K562 (cell line): ENCODE results near the gene SORBS2. TPM values are rescaled to one million over a fixed set of nuclear protein-coding genes. Genes with fewer than 3 reads are reported as not detected.

Experiments used
- ATAC-seq: fragments of 200-7000 bp; cut with Tn5 transposase; 3 replicates; pipeline ENCODE4 v1.9.1; 2020; ENCODE audit warnings: moderate library complexity
- BruUV-seq: library from RNA; stranded (reverse); fragments of 400-500 nt; replicated peaks from 2 replicates; lab custom pipeline; 2021; lab: Mats Ljungman, UMichigan
- CTCF ChIA-PET: fragments of 300-600 bp; formaldehyde crosslinking; extraction: SDS; loops from one replicate; lab custom pipeline; 2021; ENCODE audit warnings: low intra/inter-chr PET ratio; lab: Yijun Ruan, JAX
- POLR2A ChIA-PET: fragments of 300-600, 350-650 bp; sonication (Branson Sonifier 250); formaldehyde crosslinking; extraction: SDS; loops from one replicate; lab custom pipeline; 2021; ENCODE audit warnings: antibody characterized with exemption, inconsistent platforms; lab: Yijun Ruan, JAX
- DNase-seq, 4 experiments: peaks; one replicate each; pipeline versions ENCODE4 v3.0.0 to v3.0.0-alpha.2; 2011 to 2018; ENCODE audit warnings: low spot score in 3 of 4, mixed read lengths in 3 of 4; ENCODE audit errors: extremely low read depth in 1 of 4
- FAIRE-seq: peaks from 2 replicates; lab custom pipeline; 2011; peaks lifted over from hg19 to GRCh38; lab: Jason Lieb, UNC
- H2AFZ ChIP-seq: 2 replicates; pipeline ENCODE4 v1.6.0; 2011; ENCODE audit warnings: low read depth, low read length, control low read depth, inconsistent platforms
- H3K27ac ChIP-seq: fragments of 200-600 bp; 3 replicates; pipeline ENCODE4 v1.8.0; 2011; ENCODE audit warnings: low read depth, mild to moderate bottlenecking, control low read depth, inconsistent platforms, low read length, moderate library complexity, mixed read lengths; ENCODE audit errors: extremely low read depth
- H3K27me3 ChIP-seq, 2 experiments: fragments of 300-600 bp in 1 of 2; 2 replicates in 1 of 2; 3 replicates in 1 of 2; pipeline versions ENCODE4 v1.6.0 to v1.8.0; 2011; ENCODE audit warnings: inconsistent platforms in 2 of 2, low read length in 2 of 2, mild to moderate bottlenecking in 1 of 2, mixed read lengths in 1 of 2, moderate library complexity in 1 of 2; ENCODE audit not compliant: control insufficient read depth in 2 of 2, insufficient read depth in 2 of 2
- H3K36me3 ChIP-seq: fragments of 300-600 bp; 3 replicates; pipeline ENCODE4 v1.8.0; 2011; ENCODE audit warnings: mild to moderate bottlenecking, low read length, inconsistent platforms; ENCODE audit not compliant: control insufficient read depth, insufficient read depth
- H3K4me1 ChIP-seq, 2 experiments: fragments of 200-600 bp in 1 of 2; replicated peaks in 1 of 2; 2 replicates in 1 of 2; 3 replicates in 1 of 2; pipeline versions ENCODE4 v1.5.1 to v1.8.0; 2011; ENCODE audit warnings: inconsistent platforms in 2 of 2, low read length in 2 of 2, mild to moderate bottlenecking in 1 of 2, mixed read lengths in 1 of 2, moderate library complexity in 1 of 2; ENCODE audit not compliant: control insufficient read depth in 2 of 2, insufficient read depth in 2 of 2
- H3K4me2 ChIP-seq: 2 replicates; pipeline ENCODE4 v1.6.1; 2011; ENCODE audit warnings: low read length, control low read depth, inconsistent platforms, mixed read lengths; ENCODE audit not compliant: insufficient read depth
- H3K4me3 ChIP-seq: fragments of 200-600 bp; sonication (generic), shearing (Covaris generic); 2 replicates; pipeline ENCODE4 v1.5.1; 2016; ENCODE audit warnings: control low read depth, inconsistent platforms
- H3K79me2 ChIP-seq: fragments of 200-600 bp; 3 replicates; pipeline ENCODE4 v1.8.0; 2011; ENCODE audit warnings: low read length, inconsistent platforms; ENCODE audit not compliant: control insufficient read depth, insufficient read depth
- H3K9ac ChIP-seq, 2 experiments: 2 replicates each; pipeline versions ENCODE4 v1.6.0 to v1.6.1; 2011; ENCODE audit warnings: low read depth in 2 of 2, low read length in 2 of 2, control low read depth in 1 of 2, inconsistent platforms in 1 of 2, mild to moderate bottlenecking in 1 of 2, mixed read lengths in 1 of 2; ENCODE audit not compliant: insufficient read depth in 1 of 2
- H3K9me1 ChIP-seq: one replicate; pipeline ENCODE4 v1.6.0; 2011; ENCODE audit warnings: inconsistent platforms, mild to moderate bottlenecking, low read length, moderate library complexity; ENCODE audit not compliant: control insufficient read depth, insufficient read depth
- H3K9me3 ChIP-seq: replicated peaks from 2 replicates; pipeline ENCODE4 v1.5.1; 2011; ENCODE audit warnings: low read depth, low read length, inconsistent platforms; ENCODE audit not compliant: control insufficient read depth, insufficient read depth
- H4K20me1 ChIP-seq: replicated peaks from 2 replicates; pipeline ENCODE4 v1.6.1; 2011; ENCODE audit warnings: low read length, inconsistent platforms, mixed read lengths; ENCODE audit not compliant: control insufficient read depth, insufficient read depth
- CBFB ChIP-seq: sonication (generic); formaldehyde crosslinking; IDR thresholded peaks from 2 replicates; pipeline ENCODE4 v1.4.0; 2020; ENCODE audit warnings: mild to moderate bottlenecking, missing genetic modification reagents
- NBN ChIP-seq: fragments of 450-650 bp; IDR thresholded peaks from 2 replicates; pipeline ENCODE4 v1.6.1; 2016; ENCODE audit warnings: low read depth, mild to moderate bottlenecking
- SAFB2 ChIP-seq: fragments of 200-400 bp; formaldehyde crosslinking; IDR thresholded peaks from 2 replicates; pipeline ENCODE4 v1.6.1; 2018; ENCODE audit warnings: borderline replicate concordance, low read length, low read depth, moderate library complexity; ENCODE audit not compliant: severe bottlenecking
- WGBS: fragments of 100-300 bp; shearing (Covaris generic); methylation state at CpG from one replicate; pipeline ENCODE4 v1.1.6; 2016; ENCODE audit warnings: low coverage, mixed read lengths; ENCODE audit not compliant: insufficient coverage; ENCODE audit errors: missing lambda C conversion rate; 5-methylcytosine and 5-hydroxymethylcytosine counted together
- in situ Hi-C: fragments of 300-500 bp; cut with MboI; formaldehyde crosslinking; loops from 4 replicates; pipeline ENCODE4 v1.15.0; 2018; ENCODE audit warnings: inconsistent platforms, mixed read lengths
- intact Hi-C: fragments of 100-400 bp; cut with micrococcal nuclease; formaldehyde crosslinking; loops from 2 replicates; pipeline ENCODE4 v1.14.2; 2022
- polyA plus RNA-seq, 8 experiments: library from polyadenylated mRNA; depleted of rRNA in 4 of 8; stranded (reverse) in 5 of 8; unstranded in 3 of 8; fragments of >200 nt; fragmentation: Nextera tagmentation in 2 of 8; fragmentation: Illumina TruSeq in 1 of 8; extraction: Ambion mirVana in 2 of 8; extraction: Trizol in 1 of 8; gene quantifications; 2 replicates each; pipeline versions ENCODE4 v1.2.1 to v1.2.3, GENCODE V29; 2011 to 2014; ENCODE audit warnings: inconsistent platforms in 1 of 8, missing spikeins in 1 of 8
- total RNA-seq, 7 experiments: library from RNA; depleted of rRNA in 6 of 7; stranded (reverse); fragments of >200 nt in 6 of 7; fragmentation: Illumina TruSeq in 2 of 7; extraction: Trizol in 2 of 7; gene quantifications; 2 replicates each; pipeline versions ENCODE4 v1.2.1 to v1.2.3, GENCODE V29; 2011 to 2021; ENCODE audit warnings: low replicate concordance in 1 of 7
- TF ChIP-seq, protein P1 (sequence below): sonication (generic); formaldehyde crosslinking; IDR thresholded peaks from 2 replicates; pipeline ENCODE4 v1.9.0; 2022; ENCODE audit warnings: mild to moderate bottlenecking, missing genetic modification reagents
- TF ChIP-seq, protein P2 (sequence below): fragments of 450-650 bp; IDR thresholded peaks from 2 replicates; pipeline ENCODE4 v1.6.1; 2016; ENCODE audit warnings: low read depth, mild to moderate bottlenecking, moderate library complexity

Gene SORBS2
- total and polyA plus RNA-seq, 9 of the 15 experiments (the other 6 are each of a cell fraction or from before 2014, with no cell fraction given): 0.29 TPM; not detected in 8

DNA sequence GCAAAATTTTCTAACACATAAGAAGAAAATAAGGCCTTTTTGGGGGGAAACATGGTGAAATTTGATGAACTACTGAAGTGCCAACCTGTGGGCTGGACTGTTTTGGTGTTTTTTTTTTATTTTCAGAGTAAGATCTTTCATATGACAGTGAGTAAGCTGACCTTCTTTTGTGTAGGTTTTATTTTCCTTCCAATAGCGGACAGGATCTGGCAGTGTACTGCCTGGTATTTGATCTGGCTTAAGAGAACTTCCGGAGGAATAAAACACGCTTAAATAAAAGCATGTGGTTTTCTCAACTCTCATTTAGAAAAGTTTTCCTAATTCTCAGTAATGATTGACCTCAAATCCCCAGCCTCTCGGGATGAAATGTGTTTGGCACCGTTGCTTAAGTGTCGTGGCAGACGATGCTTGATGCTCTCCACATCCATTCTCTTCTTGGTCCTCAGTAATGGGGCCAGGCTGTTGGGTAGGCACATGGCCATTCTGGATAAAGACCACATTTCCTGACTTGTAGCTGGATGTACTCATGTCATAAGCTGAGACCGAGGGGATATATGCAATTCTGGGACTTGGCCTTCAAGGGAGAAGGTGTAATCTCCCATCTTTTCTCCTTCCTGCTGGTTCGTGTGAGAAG, 211.1 kb downstream of the SORBS2 start:
- BruUV-seq: no TSS peak
- FAIRE-seq: no peak
- no peak overlapping the region for H3K4me2 ChIP-seq
- H3K27ac ChIP-seq: no peak overlapping the region
- CTCF ChIA-PET: no interaction called here
- H3K27me3 ChIP-seq: peaks cover 19 to 31% of the 10 kb centered on the region in 2 experiments
- intact Hi-C loops: no loop called here
- H3K79me2 ChIP-seq: no peaks in the 10 kb centered on the region
- H3K4me1 ChIP-seq: no peaks in the 10 kb centered on the region
- no peaks in the 10 kb centered on the region for H4K20me1 ChIP-seq
- 0% methylated on average over 9 of the region's 9 CpGs for WGBS
- no peak for ATAC-seq
- TF ChIP-seq, protein P1, sequence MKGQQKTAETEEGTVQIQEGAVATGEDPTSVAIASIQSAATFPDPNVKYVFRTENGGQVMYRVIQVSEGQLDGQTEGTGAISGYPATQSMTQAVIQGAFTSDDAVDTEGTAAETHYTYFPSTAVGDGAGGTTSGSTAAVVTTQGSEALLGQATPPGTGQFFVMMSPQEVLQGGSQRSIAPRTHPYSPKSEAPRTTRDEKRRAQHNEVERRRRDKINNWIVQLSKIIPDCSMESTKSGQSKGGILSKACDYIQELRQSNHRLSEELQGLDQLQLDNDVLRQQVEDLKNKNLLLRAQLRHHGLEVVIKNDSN (CRISPR knock-in tag): no peak
- TF ChIP-seq SAFB2: no peak
- TF ChIP-seq, protein P2, sequence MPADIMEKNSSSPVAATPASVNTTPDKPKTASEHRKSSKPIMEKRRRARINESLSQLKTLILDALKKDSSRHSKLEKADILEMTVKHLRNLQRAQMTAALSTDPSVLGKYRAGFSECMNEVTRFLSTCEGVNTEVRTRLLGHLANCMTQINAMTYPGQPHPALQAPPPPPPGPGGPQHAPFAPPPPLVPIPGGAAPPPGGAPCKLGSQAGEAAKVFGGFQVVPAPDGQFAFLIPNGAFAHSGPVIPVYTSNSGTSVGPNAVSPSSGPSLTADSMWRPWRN: no peak
- TF ChIP-seq NBN: no peak
- TF ChIP-seq CBFB: no peak
- in situ Hi-C loops: loop anchor here (10.0 kb wide), 1 partner anchor 116 kb away; no protein-coding TSS in a partner anchor
- H3K9me1 ChIP-seq: no peaks in the 10 kb centered on the region
- H3K36me3 ChIP-seq: no peaks in the 10 kb centered on the region
- POLR2A ChIA-PET: interaction anchor here (0.7 to 0.8 kb wide), 3 partner anchors 42 to 189 kb away, joined by 3 to 4 read pairs (median 4); no protein-coding TSS in a partner anchor
- no peak overlapping the region for H2AFZ ChIP-seq
- no peak overlapping the region for H3K9ac ChIP-seq
- no peaks in the 10 kb centered on the region for H3K9me3 ChIP-seq
- no peak overlapping the region for H3K4me3 ChIP-seq
- DNase-seq: no peak
